ENCODE data around the gene OR52E4. TPM values are rescaled to one million over a fixed set of nuclear protein-coding genes. Genes with fewer than 3 reads are reported as not detected.

The OR52E4 gene
- total and polyA plus RNA-seq, 10 of the 15 experiments (the other 5 are each of a cell fraction or from before 2014, with no cell fraction given) = not detected

DNA sequence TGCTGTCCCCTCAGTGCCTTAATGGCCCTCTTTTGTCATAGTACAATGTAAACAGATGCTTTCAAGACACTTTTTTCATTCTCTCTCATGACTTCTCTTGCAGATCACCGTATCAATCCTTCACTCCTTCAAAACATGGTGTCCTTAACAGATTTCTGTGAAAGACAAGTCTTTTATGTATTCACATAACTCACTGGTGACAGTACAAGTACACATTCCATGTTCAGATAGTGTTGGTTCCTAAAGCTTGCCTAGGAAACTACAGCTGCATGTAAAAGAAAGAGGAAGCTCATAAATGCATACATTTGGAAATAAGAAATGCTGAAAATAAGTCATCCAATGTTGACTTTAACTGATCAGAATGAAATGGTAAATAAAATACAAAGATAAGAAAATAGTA, 33.7 kb upstream of the OR52E4 start:
- RAD21 ChIA-PET (ENCODE audit: unreplicated experiment) = no interaction called here
- Histone ChIP-seq H2AFZ (ENCODE audit: control insufficient read depth, low read depth, low read length) (no peak overlapping the region), H3K4me2 (ENCODE audit: control insufficient read depth, insufficient read depth) (no peak overlapping the region), H3K9ac (ENCODE audit: control insufficient read depth, insufficient read depth, low read length) (no peak overlapping the region), H3K4me1 (ENCODE audit: control insufficient read depth, insufficient read depth, low read length) (no peaks in the 10 kb centered on the region), H3K36me3 (ENCODE audit: control insufficient read depth in 2 of 2, insufficient read depth in 2 of 2, low read length in 1 of 2) (no peaks in the 10 kb centered on the region), H3K9me3 (replicated peaks; ENCODE audit: control insufficient read depth, insufficient read depth, low read length) (no peaks in the 10 kb centered on the region), H3K79me2 (ENCODE audit: control insufficient read depth, insufficient read depth, low read length) (no peaks in the 10 kb centered on the region), H4K20me1 (ENCODE audit: control insufficient read depth, insufficient read depth) (no peaks in the 10 kb centered on the region), H3K27me3 (replicated peaks in 1 of 2; ENCODE audit: control insufficient read depth in 2 of 2, insufficient read depth in 2 of 2, low read length in 1 of 2) (no peaks in the 10 kb centered on the region), H3K27ac (ENCODE audit: control insufficient read depth, insufficient read depth) (no peak overlapping the region), H3K4me3 (no peak overlapping the region)
- ATAC-seq = no peak
- POLR2A ChIA-PET = no interaction called here
- SMC1A ChIA-PET (ENCODE audit: uncharacterized antibody, unreplicated experiment) = no interaction called here
- in situ Hi-C loops (cut with MboI) = no loop called here
- CTCF ChIA-PET = no interaction called here
- intact Hi-C loops (cut with micrococcal nuclease; ENCODE audit: unreplicated experiment) = no loop called here
- no TSS peak for BruUV-seq (replicated peaks)
- DNase-seq (ENCODE audit: low read depth, low spot score) = no peak
- TF ChIP-seq RB1 (IDR thresholded peaks at IDR 0.05; ENCODE audit: borderline replicate concordance) (no peak), PRDM15 (CRISPR knock-in tag; IDR thresholded peaks at IDR 0.05) (no peak), NRF1 (conservative IDR thresholded peaks at IDR 0.05; ENCODE audit: low read depth, low read length) (no peak), MTA3 (IDR thresholded peaks at IDR 0.05; ENCODE audit: borderline replicate concordance, low read length) (no peak), BACH1 (IDR thresholded peaks at IDR 0.05; ENCODE audit: borderline replicate concordance) (no peak), CBX5 (IDR thresholded peaks at IDR 0.05; ENCODE audit: low read depth) (no peak), POU2F2 (IDR thresholded peaks at IDR 0.05; ENCODE audit: borderline replicate concordance, low read depth, low read length) (no peak), ZNF687 (IDR thresholded peaks at IDR 0.05) (no peak), TCF7 (IDR thresholded peaks at IDR 0.05; ENCODE audit: borderline replicate concordance) (no peak), MEF2B (IDR thresholded peaks at IDR 0.05; ENCODE audit: partially characterized antibody, poor library complexity, severe bottlenecking) (no peak)
- no peak for FAIRE-seq
- 0% methylated on average over 1 of the region's 1 CpG for WGBS (ENCODE audit: insufficient coverage, insufficient replicate concordance, low lambda C conversion rate, missing lambda C conversion rate)

All from GM12878 (cell line).